CD14-positive monocyte (primary cell): Measurements from ENCODE around the gene SPRY1. TPM values are rescaled to one million over a fixed set of nuclear protein-coding genes. Genes with fewer than 3 reads are reported as not detected.

Experiments
- DNase-seq, 3 donors: peaks; one replicate each; pipeline ENCODE4 v3.0.0-alpha.2; 2011 to 2022
- H2AFZ ChIP-seq: 2 replicates; pipeline ENCODE4 v1.6.0; 2012; ENCODE audit warnings: mild to moderate bottlenecking, low read depth, low read length, inconsistent platforms; ENCODE audit not compliant: insufficient read depth, poor library complexity, severe bottlenecking
- H3K27ac ChIP-seq, 2 donors: 1 replicate in 1 of 2; 2 replicates in 1 of 2; pipeline ENCODE4 v1.5.1; 2012 to 2013; ENCODE audit warnings: low read length in 2 of 2, control low read depth in 1 of 2, inconsistent platforms in 1 of 2, low read depth in 1 of 2, mild to moderate bottlenecking in 1 of 2
- H3K27me3 ChIP-seq, 2 donors: one replicate each; pipeline versions ENCODE4 v1.6.0 to v1.6.1; 2011 to 2013; ENCODE audit warnings: low read length in 2 of 2; ENCODE audit not compliant: control insufficient read depth in 2 of 2, insufficient read depth in 2 of 2
- H3K36me3 ChIP-seq, 2 donors: replicated peaks in 1 of 2; 1 replicate in 1 of 2; 2 replicates in 1 of 2; pipeline versions ENCODE4 v1.5.1 to v1.6.1; 2012 to 2013; ENCODE audit warnings: low read length in 2 of 2, control low read depth in 1 of 2, inconsistent platforms in 1 of 2, mild to moderate bottlenecking in 1 of 2; ENCODE audit not compliant: insufficient read depth in 2 of 2, control insufficient read depth in 1 of 2
- H3K4me1 ChIP-seq, 2 donors: 1 replicate in 1 of 2; 2 replicates in 1 of 2; pipeline versions ENCODE4 v1.5.1 to v1.6.1; 2012 to 2013; ENCODE audit warnings: low read length in 2 of 2, control low read depth in 1 of 2, inconsistent platforms in 1 of 2, mild to moderate bottlenecking in 1 of 2, moderate library complexity in 1 of 2; ENCODE audit not compliant: insufficient read depth in 2 of 2, control insufficient read depth in 1 of 2
- H3K4me2 ChIP-seq: replicated peaks from 2 replicates; pipeline ENCODE3; 2012; ENCODE audit warnings: low read length, moderate library complexity, mild to moderate bottlenecking; ENCODE audit not compliant: poor library complexity, severe bottlenecking; ENCODE audit errors: extremely low read depth
- H3K4me3 ChIP-seq, 3 experiments: fragments of 200-600 bp in 1 of 3; sonication (generic) in 1 of 3; replicated peaks in 1 of 3; 1 replicate in 2 of 3; 2 replicates in 1 of 3; pipeline ENCODE4 v1.5.1; 2011 to 2013; ENCODE audit warnings: low read length in 3 of 3, mild to moderate bottlenecking in 3 of 3, control low read depth in 2 of 3, low read depth in 2 of 3, inconsistent platforms in 1 of 3, moderate library complexity in 1 of 3
- H3K79me2 ChIP-seq: 2 replicates; pipeline ENCODE4 v1.6.0; 2012; ENCODE audit warnings: mild to moderate bottlenecking, control low read depth, inconsistent platforms, low read length, moderate library complexity; ENCODE audit not compliant: insufficient read depth
- H3K9ac ChIP-seq: 2 replicates; pipeline ENCODE4 v1.6.0; 2017; ENCODE audit warnings: low read length, mild to moderate bottlenecking; ENCODE audit not compliant: insufficient read depth, poor library complexity, severe bottlenecking
- H3K9me3 ChIP-seq, 2 donors: replicated peaks in 1 of 2; 1 replicate in 1 of 2; 2 replicates in 1 of 2; pipeline versions ENCODE4 v1.5.1 to v1.6.1; 2012 to 2013; ENCODE audit warnings: low read length in 2 of 2, control low read depth in 1 of 2; ENCODE audit not compliant: control insufficient read depth in 1 of 2, insufficient read depth in 1 of 2
- H4K20me1 ChIP-seq: 2 replicates; pipeline ENCODE4 v1.6.0; 2012; ENCODE audit warnings: mild to moderate bottlenecking, low read length, control low read depth, moderate library complexity; ENCODE audit not compliant: insufficient read depth
- H3K27ac Mint-ChIP-seq, 7 donors: one replicate each; pipeline ENCODE4 v1.8.0; 2020; ENCODE audit warnings: mild to moderate bottlenecking in 7 of 7, mixed read lengths in 7 of 7, moderate library complexity in 6 of 7, inconsistent platforms in 2 of 7
- H3K27me3 Mint-ChIP-seq, 3 donors: one replicate each; pipeline ENCODE4 v1.8.0; 2021 to 2022; ENCODE audit warnings: low read depth in 3 of 3, mild to moderate bottlenecking in 3 of 3, mixed read lengths in 3 of 3, moderate library complexity in 3 of 3, inconsistent platforms in 1 of 3
- H3K36me3 Mint-ChIP-seq, 2 donors: one replicate each; pipeline ENCODE4 v1.8.0; 2020; ENCODE audit warnings: mixed read lengths in 2 of 2, inconsistent platforms in 1 of 2, mild to moderate bottlenecking in 1 of 2
- H3K4me1 Mint-ChIP-seq: one replicate; pipeline ENCODE4 v1.8.0; 2020; ENCODE audit warnings: mild to moderate bottlenecking, mixed read lengths
- H3K4me3 Mint-ChIP-seq, 2 donors: one replicate each; pipeline ENCODE4 v1.8.0; 2020; ENCODE audit warnings: mild to moderate bottlenecking in 2 of 2, mixed read lengths in 2 of 2, moderate library complexity in 1 of 2
- H3K9me3 Mint-ChIP-seq, 7 donors: one replicate each; pipeline ENCODE4 v1.8.0; 2020 to 2022; ENCODE audit warnings: mixed read lengths in 7 of 7, mild to moderate bottlenecking in 6 of 7, moderate library complexity in 6 of 7, inconsistent platforms in 2 of 7
- CTCF ChIP-seq: fragments of 200-600 bp; IDR thresholded peaks from one replicate; pipeline ENCODE4 v1.8.0; 2022; ENCODE audit warnings: antibody characterized with exemption, mild to moderate bottlenecking
- WGBS: methylation state at CpG from one replicate; pipeline ENCODE4 v1.1.5; 2013; ENCODE audit warnings: missing lambda C conversion rate; ENCODE audit not compliant: insufficient coverage; 5-methylcytosine and 5-hydroxymethylcytosine counted together
- intact Hi-C, 2 donors: fragments of 100-400 bp; cut with micrococcal nuclease; formaldehyde crosslinking; loops; one replicate each; pipeline versions ENCODE4 v1.15.0 to v1.15.1; 2023
- polyA plus RNA-seq, 3 donors: library from polyadenylated mRNA; depleted of rRNA in 1 of 3; unstranded in 2 of 3; stranded (reverse) in 1 of 3; fragments of 300-500 nt in 2 of 3; fragments of >200 nt in 1 of 3; fragmentation: Illumina TruSeq in 2 of 3; gene quantifications; 1 replicate in 2 of 3; 2 replicates in 1 of 3; pipeline ENCODE4 v1.2.3, GENCODE V29; 2012 to 2021

SPRY1 gene
- polyA plus RNA-seq, 3 donors = 1.1 to 3.7 (median 2.0) TPM

GRCh38 chr4:123356921-123357320, 39.7 kb upstream of the SPRY1 start:
- Mint-ChIP-seq H3K4me3 (no peak overlapping the region), H3K36me3 (no peaks in the 10 kb centered on the region), H3K4me1 (peaks cover 34% of the 10 kb centered on the region), H3K27me3 (peaks cover 0 to 2% (median 0%) of the 10 kb centered on the region in 3 donors), H3K27ac (no peak overlapping the region), H3K9me3 (peaks cover 0 to under 1% (median 0%) of the 10 kb centered on the region in 7 donors)
- Histone ChIP-seq H3K4me2 (no peak overlapping the region), H4K20me1 (no peaks in the 10 kb centered on the region), H3K4me1 (peaks cover 14 to 29% of the 10 kb centered on the region in 2 donors), H3K9me3 (no peaks in the 10 kb centered on the region), H3K9ac (no peak overlapping the region), H3K27ac (no peak overlapping the region), H3K4me3 (no peak overlapping the region), H3K27me3 (no peaks in the 10 kb centered on the region), H2AFZ (no peak overlapping the region), H3K36me3 (no peaks in the 10 kb centered on the region), H3K79me2 (no peaks in the 10 kb centered on the region)
- no peak for TF ChIP-seq CTCF
- 61% methylated on average over 5 of the region's 7 CpGs for WGBS
- intact Hi-C loops = loop anchor here in 1 of 2 donors (10.0 kb wide), 1 partner anchor 112 kb away; no protein-coding TSS in a partner anchor
- DNase-seq = no peak

- H3K4me2 ChIP-seq = no peak overlapping the region
- Mint-ChIP-seq H3K4me3 (no peak overlapping the region), H3K27ac (peak overlapping the region in 2 of 7 donors; percentile 27 to 56), H3K9me3 (peaks cover 0 to 4% (median 0%) of the 10 kb centered on the region in 7 donors), H3K27me3 (peaks cover 0 to 2% (median 0%) of the 10 kb centered on the region in 3 donors), H3K4me1 (peaks cover 19% of the 10 kb centered on the region), H3K36me3 (no peaks in the 10 kb centered on the region)
- H3K9ac ChIP-seq = no peak overlapping the region
- no peaks in the 10 kb centered on the region for H3K79me2 ChIP-seq
- no peaks in the 10 kb centered on the region for H3K27me3 ChIP-seq
- H3K36me3 ChIP-seq = no peaks in the 10 kb centered on the region
- TF ChIP-seq CTCF = no peak
- intact Hi-C loops = loop anchor here in 1 of 2 donors (10.0 kb wide), 1 partner anchor 115 kb away; no protein-coding TSS in a partner anchor
- no peak overlapping the region for H3K27ac ChIP-seq
- no peak overlapping the region for H2AFZ ChIP-seq
- no peak overlapping the region for H3K4me3 ChIP-seq
- H3K4me1 ChIP-seq = peaks cover 4 to 12% of the 10 kb centered on the region in 2 donors
- no peaks in the 10 kb centered on the region for H3K9me3 ChIP-seq
- no peak for DNase-seq
- WGBS = 46% methylated on average over 4 of the region's 5 CpGs
- no peaks in the 10 kb centered on the region for H4K20me1 ChIP-seq
These were observed 36.9 kb upstream of the SPRY1 start for GRCh38 chr4:123359449-123360315.
